Measurements from ENCODE around the gene SPAG17.

Gene SPAG17

DNA sequence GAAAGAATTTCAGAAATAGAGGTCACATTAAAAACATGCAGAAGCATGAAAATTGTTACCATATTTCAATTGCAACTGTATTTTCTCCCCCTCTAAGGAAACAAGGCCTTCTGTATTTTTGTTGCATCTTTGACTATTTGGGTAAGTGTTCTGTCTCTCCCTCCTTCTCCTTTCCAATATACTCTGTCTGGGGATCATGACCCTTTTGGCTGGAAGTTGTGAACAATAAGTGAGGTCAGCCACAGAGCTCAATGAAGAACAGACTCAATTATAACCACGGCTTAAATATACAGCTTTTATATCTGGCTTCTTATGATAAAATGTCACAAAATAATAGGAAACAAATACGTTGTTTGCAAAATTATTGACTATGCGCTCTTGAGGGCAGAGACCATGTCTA is 47.1 kb downstream of the SPAG17 start:
- ChIA-PET POLR2A (no interaction called here), CTCF (no interaction called here)
- no peak for DNase-seq (ENCODE audit: extremely low spot score)
- no peak for TF ChIP-seq ZNF384 (IDR thresholded peaks at IDR 0.05)
- TF ChIP-seq, protein P1, sequence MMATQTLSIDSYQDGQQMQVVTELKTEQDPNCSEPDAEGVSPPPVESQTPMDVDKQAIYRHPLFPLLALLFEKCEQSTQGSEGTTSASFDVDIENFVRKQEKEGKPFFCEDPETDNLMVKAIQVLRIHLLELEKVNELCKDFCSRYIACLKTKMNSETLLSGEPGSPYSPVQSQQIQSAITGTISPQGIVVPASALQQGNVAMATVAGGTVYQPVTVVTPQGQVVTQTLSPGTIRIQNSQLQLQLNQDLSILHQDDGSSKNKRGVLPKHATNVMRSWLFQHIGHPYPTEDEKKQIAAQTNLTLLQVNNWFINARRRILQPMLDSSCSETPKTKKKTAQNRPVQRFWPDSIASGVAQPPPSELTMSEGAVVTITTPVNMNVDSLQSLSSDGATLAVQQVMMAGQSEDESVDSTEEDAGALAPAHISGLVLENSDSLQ (IDR thresholded peaks at IDR 0.05): no peak
- no peak for TF ChIP-seq ELF4 (IDR thresholded peaks at IDR 0.05)
- no peak for TF ChIP-seq TARDBP (IDR thresholded peaks at IDR 0.05)
- no peak for TF ChIP-seq ARNT (IDR thresholded peaks at IDR 0.05)
- TF ChIP-seq SUZ12 (IDR thresholded peaks at IDR 0.05): no peak

DNA sequence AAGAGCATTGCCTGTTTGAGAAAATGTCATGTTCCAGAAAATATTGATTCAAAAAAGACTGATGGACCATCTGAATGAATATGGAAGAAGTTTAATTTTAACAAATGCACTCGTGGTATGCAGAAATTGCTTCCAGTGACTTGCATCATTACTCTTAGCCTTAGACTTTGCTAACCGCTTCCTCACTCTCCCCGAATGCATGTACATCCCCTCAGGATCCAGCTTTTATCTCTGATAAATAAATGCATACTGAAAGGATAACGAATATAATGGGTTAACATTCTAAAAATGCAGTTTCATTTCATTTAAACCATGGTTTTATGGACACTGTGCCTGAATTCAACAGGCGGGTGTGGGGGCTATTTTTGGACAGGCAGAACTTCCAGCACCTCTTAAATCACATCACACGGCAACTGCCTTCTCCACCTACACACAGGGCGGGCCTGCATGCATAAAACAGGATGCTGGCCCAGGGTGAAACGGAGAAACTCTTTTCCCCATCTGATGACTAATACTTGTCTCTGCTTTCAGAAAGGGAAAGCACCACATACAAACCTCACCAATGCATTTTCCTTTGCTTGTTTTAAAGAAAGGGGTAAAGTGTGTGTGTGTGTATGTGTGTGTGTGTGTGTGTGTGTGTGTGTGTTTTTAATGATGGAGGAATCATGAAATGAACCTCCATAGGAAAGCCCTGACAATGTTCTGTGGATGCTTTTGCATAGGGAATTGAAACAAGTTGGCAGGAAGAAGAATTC is 48.7 kb downstream of the SPAG17 start:
- no peak for TF ChIP-seq L3MBTL2 (conservative IDR thresholded peaks at IDR 0.05)
- TF ChIP-seq CTBP1 (IDR thresholded peaks at IDR 0.05; ENCODE audit: borderline replicate concordance): no peak
- CTCF ChIA-PET: no interaction called here
- POLR2A ChIA-PET: no interaction called here
- DNase-seq (ENCODE audit: extremely low spot score): no peak

DNA sequence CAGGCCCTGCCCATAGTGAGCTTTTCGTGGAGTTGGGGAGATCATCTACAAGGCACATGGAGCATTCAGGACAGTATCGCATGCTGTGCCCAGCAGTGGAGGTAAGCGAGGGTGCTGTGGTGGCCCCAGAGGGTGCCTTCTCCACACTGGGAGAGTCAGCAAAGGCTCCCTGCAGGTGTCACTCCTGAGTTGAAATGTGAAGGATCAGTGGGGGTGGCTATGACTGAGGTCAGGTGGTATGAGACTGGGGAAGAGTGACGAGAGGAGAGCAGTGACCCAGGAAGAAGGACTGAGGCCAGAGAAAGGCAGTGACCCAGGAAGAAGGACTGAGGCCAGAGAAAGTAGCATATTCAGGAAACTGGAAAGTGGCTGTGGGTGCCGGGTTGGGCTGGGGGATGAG is 53.0 kb downstream of the SPAG17 start:
- POLR2A ChIA-PET: no interaction called here
- no peak for DNase-seq (ENCODE audit: extremely low spot score)
- CTCF ChIA-PET: no interaction called here
- TF ChIP-seq SUZ12 (IDR thresholded peaks at IDR 0.05): no peak
- TF ChIP-seq LEF1 (IDR thresholded peaks at IDR 0.05; ENCODE audit: borderline replicate concordance): no peak
- TF ChIP-seq CTBP1 (IDR thresholded peaks at IDR 0.05; ENCODE audit: borderline replicate concordance): no peak
- TF ChIP-seq TARDBP (IDR thresholded peaks at IDR 0.05): no peak
- TF ChIP-seq L3MBTL2 (conservative IDR thresholded peaks at IDR 0.05): no peak
- no peak for TF ChIP-seq BHLHE40 (IDR thresholded peaks at IDR 0.05; ENCODE audit: borderline replicate concordance)
- TF ChIP-seq FOXA1 (IDR thresholded peaks at IDR 0.05): no peak
- no peak for TF ChIP-seq SP1 (IDR thresholded peaks at IDR 0.05)
- no peak for TF ChIP-seq ELF4 (IDR thresholded peaks at IDR 0.05)
- TF ChIP-seq FOXM1 (IDR thresholded peaks at IDR 0.05; ENCODE audit: borderline replicate concordance): no peak
- TF ChIP-seq HDGF (IDR thresholded peaks at IDR 0.05; ENCODE audit: borderline replicate concordance): no peak

DNA sequence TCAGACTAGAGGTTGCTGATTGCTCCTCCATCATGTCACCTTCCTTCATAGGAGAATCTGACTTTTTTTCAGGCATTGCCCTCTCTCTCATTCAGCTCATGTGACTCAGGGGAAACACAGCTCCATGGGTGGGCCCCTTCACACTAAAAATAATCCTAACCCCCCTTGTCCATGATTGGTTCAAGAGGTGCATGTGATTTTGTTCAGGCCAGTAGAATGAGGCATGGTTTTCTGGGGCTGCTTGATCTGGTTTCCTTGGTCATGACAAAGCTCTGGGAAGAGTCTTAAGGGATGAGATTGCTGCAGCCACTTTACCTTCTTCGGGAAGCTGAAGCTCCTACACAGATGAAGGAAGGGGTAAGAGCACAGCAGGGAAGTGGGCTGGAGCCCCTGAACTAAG is 56.3 kb downstream of the SPAG17 start:
- TF ChIP-seq, protein P1 (IDR thresholded peaks at IDR 0.05): no peak
- TF ChIP-seq L3MBTL2 (conservative IDR thresholded peaks at IDR 0.05) (no peak), SP1 (IDR thresholded peaks at IDR 0.05) (no peak), HDGF (IDR thresholded peaks at IDR 0.05; ENCODE audit: borderline replicate concordance) (no peak), NFRKB (IDR thresholded peaks at IDR 0.05) (no peak), BHLHE40 (IDR thresholded peaks at IDR 0.05; ENCODE audit: borderline replicate concordance) (no peak), FOXK2 (IDR thresholded peaks at IDR 0.05) (no peak), FOXA1 (IDR thresholded peaks at IDR 0.05) (no peak), ARNT (IDR thresholded peaks at IDR 0.05) (no peak), ELF4 (IDR thresholded peaks at IDR 0.05) (no peak), FOXM1 (IDR thresholded peaks at IDR 0.05; ENCODE audit: borderline replicate concordance) (no peak), LEF1 (IDR thresholded peaks at IDR 0.05; ENCODE audit: borderline replicate concordance) (no peak), ZNF384 (IDR thresholded peaks at IDR 0.05) (no peak)
- ChIA-PET CTCF (no interaction called here), POLR2A (no interaction called here)
- no peak for DNase-seq (ENCODE audit: extremely low spot score)

DNA sequence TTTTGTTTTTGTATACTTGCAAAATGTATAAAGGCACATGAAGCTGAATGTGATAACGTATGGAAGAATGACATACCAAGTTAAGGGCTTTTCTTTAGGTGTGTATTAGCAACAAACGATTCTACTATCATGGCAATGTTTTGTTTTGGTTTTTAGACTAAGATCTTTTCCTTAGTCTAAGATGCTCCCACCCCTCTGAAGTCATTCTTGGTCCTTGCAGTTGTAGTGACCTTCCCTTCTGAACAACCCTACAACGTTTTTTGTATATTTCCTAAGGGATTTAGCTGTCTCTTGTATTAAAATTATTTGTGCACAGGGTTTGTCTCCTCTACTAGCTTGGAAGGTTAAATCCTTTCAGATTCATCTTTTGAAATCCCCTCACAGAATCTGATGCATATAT is 61.0 kb downstream of the SPAG17 start:
- POLR2A ChIA-PET: no interaction called here

DNA sequence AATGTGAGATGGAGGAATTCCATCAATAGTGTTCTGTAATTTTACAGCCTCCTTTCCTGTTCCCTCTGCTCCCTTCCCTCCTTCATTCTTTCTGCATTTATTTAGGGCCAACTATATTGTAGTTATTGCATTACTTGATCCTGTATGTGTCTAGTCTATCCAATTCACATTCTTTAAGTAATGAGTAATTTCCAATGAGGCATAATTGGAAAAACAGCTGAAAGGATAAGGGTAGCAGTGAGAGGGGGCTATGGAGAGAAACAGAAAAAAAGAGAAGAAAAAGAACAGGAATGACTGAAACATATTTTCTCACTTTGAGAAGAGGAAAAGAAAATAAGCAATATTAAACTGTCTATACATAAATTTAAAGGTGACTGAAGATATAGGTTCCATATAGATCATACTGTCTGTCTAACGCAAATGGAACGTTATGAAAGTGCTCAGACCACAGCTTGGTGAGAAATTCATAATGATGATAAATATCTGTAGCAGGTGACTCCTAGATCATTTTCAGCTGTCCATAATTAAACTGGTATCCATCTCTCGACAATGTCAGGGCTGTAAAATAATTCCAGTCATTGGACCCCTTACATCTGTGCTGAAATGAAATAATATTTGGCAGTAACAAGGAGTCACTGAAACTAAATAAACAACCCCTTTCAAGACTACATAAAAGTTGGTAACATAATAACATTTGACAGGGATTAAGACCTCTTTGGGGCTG is 61.8 kb downstream of the SPAG17 start:
- CTCF ChIA-PET: no interaction called here
- no peak for DNase-seq (ENCODE audit: extremely low spot score)
- TF ChIP-seq, protein P1 (IDR thresholded peaks at IDR 0.05): no peak
- TF ChIP-seq FOXA1 (IDR thresholded peaks at IDR 0.05) (no peak), CTBP1 (IDR thresholded peaks at IDR 0.05; ENCODE audit: borderline replicate concordance) (no peak), ELF4 (IDR thresholded peaks at IDR 0.05) (no peak), BHLHE40 (IDR thresholded peaks at IDR 0.05; ENCODE audit: borderline replicate concordance) (no peak), NFRKB (IDR thresholded peaks at IDR 0.05) (no peak), ARNT (IDR thresholded peaks at IDR 0.05) (no peak), SP1 (IDR thresholded peaks at IDR 0.05) (no peak), TARDBP (IDR thresholded peaks at IDR 0.05) (no peak), FOXK2 (IDR thresholded peaks at IDR 0.05) (no peak)
- POLR2A ChIA-PET: no interaction called here

More for the DNA sequence above, 61.0 kb downstream of the SPAG17 start:
- no peak for DNase-seq (ENCODE audit: extremely low spot score)
- TF ChIP-seq FOXA1 (IDR thresholded peaks at IDR 0.05) (no peak), FOXM1 (IDR thresholded peaks at IDR 0.05; ENCODE audit: borderline replicate concordance) (no peak), LEF1 (IDR thresholded peaks at IDR 0.05; ENCODE audit: borderline replicate concordance) (no peak), L3MBTL2 (conservative IDR thresholded peaks at IDR 0.05) (no peak), ELF4 (IDR thresholded peaks at IDR 0.05) (no peak), ARNT (IDR thresholded peaks at IDR 0.05) (no peak)
- CTCF ChIA-PET: no interaction called here
